RWPE1 (cell line): ENCODE measurements around the gene SELPLG.
"Not testable (repeated sequence)": the region's sequence is repeated elsewhere in the genome, so short reads cannot be mapped to it uniquely, and the experiment has no call there.

Experiments used
- CTCF ChIA-PET: fragments of 350-600 bp; sonication (Branson Sonifier 250); formaldehyde crosslinking; extraction: SDS; loops from one replicate; lab custom pipeline; 2021; lab: Yijun Ruan, JAX
- POLR2A ChIA-PET: fragments of 400-600 bp; formaldehyde crosslinking; extraction: SDS; loops from one replicate; lab custom pipeline; 2020; ENCODE audit warnings: antibody characterized with exemption; ENCODE audit not compliant: low non-redundant PET; lab: Yijun Ruan, JAX
- DNase-seq: peaks from one replicate; pipeline ENCODE4 v3.0.0; 2012; ENCODE audit warnings: low spot score
- H3K27ac ChIP-seq: fragments of 450-650 bp; 2 replicates; pipeline ENCODE4 v1.5.1; 2017
- TF ChIP-seq, protein P1 (sequence below): fragments of 450-650 bp; conservative IDR thresholded peaks from 2 replicates; pipeline ENCODE4 v1.5.1; 2017; ENCODE audit warnings: low read depth, mild to moderate bottlenecking

The SELPLG gene

DNA sequence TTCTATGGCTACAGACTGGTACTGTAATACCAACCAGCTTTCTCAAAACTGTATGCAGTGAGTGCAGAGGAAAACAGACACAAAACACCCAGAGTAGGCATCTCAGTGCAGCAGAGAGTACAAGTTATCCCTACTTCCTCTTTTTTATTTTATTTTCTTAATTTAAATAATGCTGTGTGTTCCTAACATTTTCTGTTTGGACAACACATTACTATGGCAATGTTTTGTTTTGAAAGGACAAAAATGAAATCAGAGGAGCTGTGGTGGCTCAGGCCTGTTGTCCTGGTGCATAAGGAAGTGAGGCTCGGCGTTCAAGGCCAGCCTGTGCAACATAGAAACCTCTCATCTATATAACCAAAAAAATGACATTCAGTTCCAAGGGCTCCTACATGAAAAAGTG, 33.7 kb upstream of the SELPLG start:
- ChIA-PET CTCF (interaction anchor here (0.6 to 1.5 kb wide), 4 partner anchors 134 to 1535 kb away, joined by 3 to 13 read pairs (median 4); no protein-coding TSS in a partner anchor), POLR2A (no interaction called here)
- TF ChIP-seq, protein P1, sequence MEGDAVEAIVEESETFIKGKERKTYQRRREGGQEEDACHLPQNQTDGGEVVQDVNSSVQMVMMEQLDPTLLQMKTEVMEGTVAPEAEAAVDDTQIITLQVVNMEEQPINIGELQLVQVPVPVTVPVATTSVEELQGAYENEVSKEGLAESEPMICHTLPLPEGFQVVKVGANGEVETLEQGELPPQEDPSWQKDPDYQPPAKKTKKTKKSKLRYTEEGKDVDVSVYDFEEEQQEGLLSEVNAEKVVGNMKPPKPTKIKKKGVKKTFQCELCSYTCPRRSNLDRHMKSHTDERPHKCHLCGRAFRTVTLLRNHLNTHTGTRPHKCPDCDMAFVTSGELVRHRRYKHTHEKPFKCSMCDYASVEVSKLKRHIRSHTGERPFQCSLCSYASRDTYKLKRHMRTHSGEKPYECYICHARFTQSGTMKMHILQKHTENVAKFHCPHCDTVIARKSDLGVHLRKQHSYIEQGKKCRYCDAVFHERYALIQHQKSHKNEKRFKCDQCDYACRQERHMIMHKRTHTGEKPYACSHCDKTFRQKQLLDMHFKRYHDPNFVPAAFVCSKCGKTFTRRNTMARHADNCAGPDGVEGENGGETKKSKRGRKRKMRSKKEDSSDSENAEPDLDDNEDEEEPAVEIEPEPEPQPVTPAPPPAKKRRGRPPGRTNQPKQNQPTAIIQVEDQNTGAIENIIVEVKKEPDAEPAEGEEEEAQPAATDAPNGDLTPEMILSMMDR: no peak
- no peak overlapping the region for H3K27ac ChIP-seq
- no peak for DNase-seq

DNA sequence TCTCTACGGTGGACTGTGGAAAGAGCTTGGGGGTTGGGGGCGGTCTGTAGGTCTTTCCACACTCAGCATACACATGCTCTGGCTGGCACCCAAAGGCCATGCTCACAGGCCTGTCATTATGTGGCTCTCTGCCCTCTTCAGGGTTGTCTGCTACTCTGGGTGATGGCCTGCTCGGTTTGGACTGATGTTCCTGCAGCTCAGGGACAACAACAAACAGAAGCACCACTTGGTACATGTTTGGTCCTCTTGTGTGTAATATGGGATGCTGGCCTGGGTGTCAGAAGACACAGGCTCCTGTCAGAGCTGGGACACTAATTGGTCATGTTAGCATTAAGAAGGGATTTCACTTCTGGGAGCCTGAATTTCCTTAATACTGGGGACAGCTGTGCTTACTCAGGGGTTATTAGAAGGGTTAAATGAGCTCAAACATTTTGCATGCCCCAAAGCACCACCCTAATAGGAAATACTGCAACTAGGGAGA, 32.7 kb upstream of the SELPLG start:
- ChIA-PET CTCF (interaction anchor here (0.8 to 1.5 kb wide), 3 partner anchors 137 to 284 kb away, joined by 4 to 13 read pairs (median 5); no protein-coding TSS in a partner anchor), POLR2A (no interaction called here)
- TF ChIP-seq, protein P1: no peak
- H3K27ac ChIP-seq: peak overlapping the region; percentile 71
- no peak for DNase-seq

DNA sequence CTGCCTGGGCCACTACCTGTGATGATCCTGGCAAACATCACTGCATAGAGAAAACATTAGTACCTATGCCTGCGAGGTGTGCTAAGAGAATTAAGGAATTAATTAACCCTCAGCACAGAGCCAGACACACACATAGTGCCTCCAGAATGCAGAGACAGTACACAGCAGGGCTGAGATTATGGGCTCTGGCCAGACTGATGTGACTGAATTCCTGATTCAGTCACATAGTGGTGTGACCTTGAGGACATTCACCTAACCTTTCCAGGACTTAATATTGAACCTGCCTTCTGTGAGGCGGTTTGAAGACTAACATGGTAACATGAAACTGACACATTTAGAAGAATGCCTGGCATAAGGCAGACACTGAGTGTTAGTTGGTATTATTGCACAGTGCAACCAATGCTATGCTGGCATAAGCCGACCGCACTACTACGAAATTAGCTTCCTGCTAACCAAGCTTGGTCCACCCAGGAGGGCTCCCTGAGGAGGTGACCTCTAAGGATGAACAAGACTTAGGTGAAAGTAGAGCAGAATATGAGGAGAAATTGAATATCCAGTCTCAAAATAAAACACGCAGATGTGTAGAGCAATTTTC, 32.0 kb upstream of the SELPLG start:
- CTCF ChIA-PET: interaction anchor here (0.7 to 1.5 kb wide), 5 partner anchors 25 to 285 kb away, joined by 3 to 7 read pairs (median 4); no protein-coding TSS in a partner anchor
- POLR2A ChIA-PET: no interaction called here
- peak overlapping the region; percentile 34; the same call in 1 of the 2 replicates for H3K27ac ChIP-seq
- no peak for DNase-seq
- TF ChIP-seq, protein P1: no peak

DNA sequence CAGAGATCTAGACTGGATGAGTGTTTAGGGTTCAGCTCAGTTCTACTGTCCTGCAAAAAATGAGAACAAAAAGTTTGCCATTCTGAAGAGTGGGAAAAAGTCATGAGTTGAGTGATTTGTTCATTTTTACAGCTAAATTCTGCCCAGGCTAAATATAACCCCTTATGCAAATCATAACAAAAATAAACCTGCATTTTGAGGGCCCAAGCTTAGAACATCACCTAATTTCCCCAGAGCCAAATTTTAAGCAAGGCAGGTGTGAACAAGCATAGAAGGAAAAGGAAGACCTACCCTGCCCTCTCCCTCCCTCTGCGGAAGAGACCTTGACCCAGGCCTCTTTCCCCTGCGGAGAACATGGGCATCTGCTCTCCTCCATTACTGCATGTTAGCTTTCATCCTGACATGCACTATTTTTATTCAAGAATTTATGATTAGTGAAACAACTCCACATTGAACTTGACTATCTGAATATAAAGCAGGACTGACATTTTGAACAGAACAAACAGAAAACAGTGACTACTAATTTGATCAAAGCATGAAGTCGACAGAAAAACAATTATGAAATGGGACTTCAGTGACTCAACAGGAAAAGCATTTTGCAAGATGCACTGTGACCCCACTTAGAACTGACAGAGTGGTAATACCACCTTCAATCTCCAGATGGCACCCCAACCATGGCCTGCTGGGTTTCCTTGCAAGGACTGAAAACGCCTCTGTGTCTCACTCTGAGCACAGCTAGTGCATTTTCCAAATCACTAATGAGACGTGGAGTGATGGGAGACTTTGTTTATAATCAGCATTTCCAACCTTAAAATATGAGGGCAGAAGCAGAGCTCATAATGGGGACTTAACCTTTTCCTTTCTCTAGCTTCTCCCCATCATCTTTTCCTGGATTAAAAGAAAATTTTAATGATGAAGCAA, 30.9 kb upstream of the SELPLG start:
- no peak overlapping the region for H3K27ac ChIP-seq
- peak; percentile 86 for DNase-seq
- POLR2A ChIA-PET: no interaction called here
- CTCF ChIA-PET: interaction anchor here (0.6 to 2.1 kb wide), 14 partner anchors 12 to 197 kb away, joined by 3 to 18 read pairs (median 4); no protein-coding TSS in a partner anchor
- TF ChIP-seq, protein P1: peak; percentile 93

DNA sequence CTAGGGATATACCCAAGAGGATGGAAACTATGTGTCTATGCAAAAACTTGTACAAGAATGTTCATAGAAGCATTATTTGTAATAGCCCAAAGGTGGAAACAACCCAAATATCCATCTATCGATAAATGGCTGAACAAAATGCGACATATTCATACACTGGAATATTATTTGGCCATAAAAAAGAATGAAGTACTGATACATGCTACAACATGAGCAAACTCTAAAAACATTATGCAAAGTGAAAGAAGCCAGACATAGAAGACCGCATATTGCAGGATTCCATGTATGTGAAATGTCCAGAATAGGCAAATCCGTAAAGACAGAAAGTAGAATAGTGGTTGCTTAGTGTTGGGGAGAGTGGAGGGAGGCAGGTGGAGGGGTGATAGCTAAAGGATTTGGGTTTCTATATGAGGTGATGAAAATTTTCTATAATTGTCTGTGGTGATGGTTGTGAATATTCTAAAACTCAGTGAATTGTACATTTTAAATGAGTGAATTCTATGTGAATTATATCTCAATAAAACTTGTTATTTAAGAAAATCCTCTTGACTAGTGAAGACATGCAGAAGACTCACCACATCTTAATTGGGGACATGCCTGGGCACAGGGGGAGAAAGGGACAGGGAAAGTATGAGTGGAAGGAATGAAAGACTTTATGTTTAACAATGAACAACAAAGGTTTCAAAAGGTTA, 29.8 kb upstream of the SELPLG start:
- ChIA-PET CTCF (interaction anchor here (0.7 to 2.1 kb wide), 5 partner anchors 9 to 140 kb away, joined by 4 to 18 read pairs (median 6); no protein-coding TSS in a partner anchor), POLR2A (no interaction called here)
- DNase-seq: no peak
- H3K27ac ChIP-seq: no peak overlapping the region
- TF ChIP-seq, protein P1: no peak

DNA sequence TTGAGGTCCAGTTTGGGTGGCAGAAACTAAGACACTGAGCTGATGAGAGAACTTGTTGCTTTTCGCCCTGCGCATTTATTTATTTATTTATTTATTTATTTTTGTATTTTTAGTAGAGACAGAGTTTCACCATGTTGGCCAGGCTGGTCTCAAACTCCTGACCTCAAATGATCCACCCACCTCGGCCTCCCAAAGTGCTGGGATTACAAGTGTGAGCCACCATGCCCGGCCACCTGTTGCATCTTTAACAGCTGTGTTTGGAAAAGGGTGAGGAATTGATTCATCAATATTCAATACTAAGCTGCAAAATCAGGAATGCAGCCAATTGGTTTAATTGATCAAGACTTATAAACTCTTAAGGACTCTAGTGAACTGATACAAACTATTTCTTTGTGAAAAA, 24.4 kb upstream of the SELPLG start:
- POLR2A ChIA-PET, H3K27ac ChIP-seq, DNase-seq: not testable (repeated sequence)
- CTCF ChIA-PET: interaction anchor here (0.6 kb wide), 1 partner anchor 363 kb away, joined by 3 read pairs; the partner anchor contains the start of gene SVOP
